ENCODE data around the gene TBC1D9B.

DNA sequence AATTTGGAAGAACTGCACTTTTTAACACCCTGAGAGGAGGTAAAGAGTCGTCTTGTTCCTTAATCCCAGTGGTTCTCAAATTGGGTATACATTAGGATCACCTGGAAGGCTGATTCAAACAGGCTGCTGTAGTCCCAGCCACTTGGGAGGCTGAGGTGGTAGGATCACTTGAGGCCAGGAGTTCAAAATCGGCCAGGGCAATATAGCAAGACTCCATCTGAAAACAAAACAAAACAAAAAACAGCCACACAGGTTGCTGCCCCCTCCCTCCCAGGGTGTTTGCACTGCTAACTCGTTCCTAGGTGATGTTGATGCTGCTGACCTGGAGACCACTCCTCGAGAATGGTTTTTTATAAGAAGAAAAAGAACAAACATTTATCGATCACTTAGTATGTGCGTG is 1.5 kb upstream of the TBC1D9B start:
- TF ChIP-seq, protein P1, sequence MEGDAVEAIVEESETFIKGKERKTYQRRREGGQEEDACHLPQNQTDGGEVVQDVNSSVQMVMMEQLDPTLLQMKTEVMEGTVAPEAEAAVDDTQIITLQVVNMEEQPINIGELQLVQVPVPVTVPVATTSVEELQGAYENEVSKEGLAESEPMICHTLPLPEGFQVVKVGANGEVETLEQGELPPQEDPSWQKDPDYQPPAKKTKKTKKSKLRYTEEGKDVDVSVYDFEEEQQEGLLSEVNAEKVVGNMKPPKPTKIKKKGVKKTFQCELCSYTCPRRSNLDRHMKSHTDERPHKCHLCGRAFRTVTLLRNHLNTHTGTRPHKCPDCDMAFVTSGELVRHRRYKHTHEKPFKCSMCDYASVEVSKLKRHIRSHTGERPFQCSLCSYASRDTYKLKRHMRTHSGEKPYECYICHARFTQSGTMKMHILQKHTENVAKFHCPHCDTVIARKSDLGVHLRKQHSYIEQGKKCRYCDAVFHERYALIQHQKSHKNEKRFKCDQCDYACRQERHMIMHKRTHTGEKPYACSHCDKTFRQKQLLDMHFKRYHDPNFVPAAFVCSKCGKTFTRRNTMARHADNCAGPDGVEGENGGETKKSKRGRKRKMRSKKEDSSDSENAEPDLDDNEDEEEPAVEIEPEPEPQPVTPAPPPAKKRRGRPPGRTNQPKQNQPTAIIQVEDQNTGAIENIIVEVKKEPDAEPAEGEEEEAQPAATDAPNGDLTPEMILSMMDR (IDR thresholded peaks at IDR 0.05 in 4 of 5, conservative IDR thresholded peaks at IDR 0.05 in 1 of 5): no peak
- no peak for TF ChIP-seq POLR2A (IDR thresholded peaks at IDR 0.05)

Measured in gastrocnemius medialis (tissue), 4 donors.